ENCODE measurements around the gene CDKL1.
A peak's percentile ranks its signal among the peaks of the same experiment; 100 is the strongest.
"Not testable (repeated sequence)": the region's sequence is repeated elsewhere in the genome, so short reads cannot be mapped to it uniquely, and the experiment has no call there.

Gene CDKL1

GRCh38 chr14:50342221-50343078, 54.2 kb downstream of the CDKL1 start:
- in situ Hi-C loops (cut with HindIII; ENCODE audit: low pct_ligation_motif_present, low pct_unique_long_range_greater_than_20kb, low sequenced_read_pairs), result no loop called here
- DNase-seq, result peak; percentile 44

GRCh38 chr14:50340963-50341362, 55.7 kb downstream of the CDKL1 start:
- DNase-seq, result no peak
- in situ Hi-C loops (cut with HindIII; ENCODE audit: low pct_ligation_motif_present, low pct_unique_long_range_greater_than_20kb, low sequenced_read_pairs), result no loop called here

GRCh38 chr14:50340045-50340444, 56.6 kb downstream of the CDKL1 start:
- in situ Hi-C loops (cut with HindIII; ENCODE audit: low pct_ligation_motif_present, low pct_unique_long_range_greater_than_20kb, low sequenced_read_pairs), result no loop called here

GRCh38 chr14:50339178-50339804, 57.4 kb downstream of the CDKL1 start:
- DNase-seq, result no peak

More at GRCh38 chr14:50340045-50340444, 56.6 kb downstream of the CDKL1 start:
- no peak for DNase-seq

GRCh38 chr14:50338587-50338986, 58.1 kb downstream of the CDKL1 start:
- in situ Hi-C loops (cut with HindIII; ENCODE audit: low pct_ligation_motif_present, low pct_unique_long_range_greater_than_20kb, low sequenced_read_pairs), result no loop called here

More at GRCh38 chr14:50339178-50339804, 57.4 kb downstream of the CDKL1 start:
- in situ Hi-C loops (cut with HindIII; ENCODE audit: low pct_ligation_motif_present, low pct_unique_long_range_greater_than_20kb, low sequenced_read_pairs), result no loop called here

GRCh38 chr14:50335989-50336824, 60.5 kb downstream of the CDKL1 start:
- in situ Hi-C loops (cut with HindIII; ENCODE audit: low pct_ligation_motif_present, low pct_unique_long_range_greater_than_20kb, low sequenced_read_pairs), result no loop called here
- DNase-seq, result no peak

More at GRCh38 chr14:50338587-50338986, 58.1 kb downstream of the CDKL1 start:
- DNase-seq, result no peak

GRCh38 chr14:50335389-50335788, 61.3 kb downstream of the CDKL1 start:
- in situ Hi-C loops (cut with HindIII; ENCODE audit: low pct_ligation_motif_present, low pct_unique_long_range_greater_than_20kb, low sequenced_read_pairs), result no loop called here
- DNase-seq, result no peak

GRCh38 chr14:50334211-50334610, 62.5 kb downstream of the CDKL1 start:
- no peak for DNase-seq
- in situ Hi-C loops (cut with HindIII; ENCODE audit: low pct_ligation_motif_present, low pct_unique_long_range_greater_than_20kb, low sequenced_read_pairs), result no loop called here

- in situ Hi-C loops (cut with HindIII; ENCODE audit: low pct_ligation_motif_present, low pct_unique_long_range_greater_than_20kb, low sequenced_read_pairs), result no loop called here
- DNase-seq, result no peak
Observed at GRCh38 chr14:50333014-50333509, 63.6 kb downstream of the CDKL1 start.

- in situ Hi-C loops (cut with HindIII; ENCODE audit: low pct_ligation_motif_present, low pct_unique_long_range_greater_than_20kb, low sequenced_read_pairs), result no loop called here
- DNase-seq, result no peak
Observed at GRCh38 chr14:50331596-50331995, 65.1 kb downstream of the CDKL1 start.

- in situ Hi-C loops (cut with HindIII; ENCODE audit: low pct_ligation_motif_present, low pct_unique_long_range_greater_than_20kb, low sequenced_read_pairs), result no loop called here
- peak; percentile 84 for DNase-seq
Observed at GRCh38 chr14:50321009-50321660, 75.5 kb downstream of the CDKL1 start.

GRCh38 chr14:50320283-50320682, 76.4 kb downstream of the CDKL1 start:
- no peak for DNase-seq
- in situ Hi-C loops (cut with HindIII; ENCODE audit: low pct_ligation_motif_present, low pct_unique_long_range_greater_than_20kb, low sequenced_read_pairs), result no loop called here

- in situ Hi-C loops (cut with HindIII; ENCODE audit: low pct_ligation_motif_present, low pct_unique_long_range_greater_than_20kb, low sequenced_read_pairs), result no loop called here
Observed at GRCh38 chr14:50319721-50320120, 77.0 kb downstream of the CDKL1 start.

GRCh38 chr14:50319293-50319692, 77.4 kb downstream of the CDKL1 start:
- DNase-seq, result no peak
- in situ Hi-C loops (cut with HindIII; ENCODE audit: low pct_ligation_motif_present, low pct_unique_long_range_greater_than_20kb, low sequenced_read_pairs), result no loop called here

More at GRCh38 chr14:50319721-50320120, 77.0 kb downstream of the CDKL1 start:
- DNase-seq, result no peak

- peak; percentile 38 for DNase-seq
- in situ Hi-C loops (cut with HindIII; ENCODE audit: low pct_ligation_motif_present, low pct_unique_long_range_greater_than_20kb, low sequenced_read_pairs), result no loop called here
Observed at GRCh38 chr14:50318031-50318626, 78.6 kb downstream of the CDKL1 start.

- DNase-seq; in situ Hi-C loops (cut with HindIII; ENCODE audit: low pct_ligation_motif_present, low pct_unique_long_range_greater_than_20kb, low sequenced_read_pairs): not testable (repeated sequence)
Observed at GRCh38 chr14:50314098-50314497, 82.6 kb downstream of the CDKL1 start.

- no peak for DNase-seq
Observed at GRCh38 chr14:50312734-50313054, 84.0 kb downstream of the CDKL1 start.

More at GRCh38 chr14:50312734-50313054, 84.0 kb downstream of the CDKL1 start:
- in situ Hi-C loops (cut with HindIII; ENCODE audit: low pct_ligation_motif_present, low pct_unique_long_range_greater_than_20kb, low sequenced_read_pairs), result no loop called here
